Renal cortex interstitium (tissue), 11 donors: ENCODE data around the gene OSBPL2. TPM values are rescaled to one million over a fixed set of nuclear protein-coding genes. Genes with fewer than 3 reads are reported as not detected.

Experiments used
- DNase-seq, 11 donors: peaks; one replicate each; pipeline ENCODE4 v3.0.0-alpha.2; 2013; ENCODE audit warnings: low read depth in 9 of 11, low spot score in 4 of 11; ENCODE audit errors: extremely low read depth in 1 of 11
- polyA plus RNA-seq, 3 donors: library from polyadenylated mRNA; unstranded; fragments of 120-200 nt; gene quantifications; one replicate each; pipeline ENCODE4 v1.2.1, GENCODE V29; 2013; ENCODE audit not compliant: insufficient read length in 3 of 3

Gene OSBPL2
- polyA plus RNA-seq, 3 donors: 30.2 to 44.5 (median 30.8) TPM

DNA sequence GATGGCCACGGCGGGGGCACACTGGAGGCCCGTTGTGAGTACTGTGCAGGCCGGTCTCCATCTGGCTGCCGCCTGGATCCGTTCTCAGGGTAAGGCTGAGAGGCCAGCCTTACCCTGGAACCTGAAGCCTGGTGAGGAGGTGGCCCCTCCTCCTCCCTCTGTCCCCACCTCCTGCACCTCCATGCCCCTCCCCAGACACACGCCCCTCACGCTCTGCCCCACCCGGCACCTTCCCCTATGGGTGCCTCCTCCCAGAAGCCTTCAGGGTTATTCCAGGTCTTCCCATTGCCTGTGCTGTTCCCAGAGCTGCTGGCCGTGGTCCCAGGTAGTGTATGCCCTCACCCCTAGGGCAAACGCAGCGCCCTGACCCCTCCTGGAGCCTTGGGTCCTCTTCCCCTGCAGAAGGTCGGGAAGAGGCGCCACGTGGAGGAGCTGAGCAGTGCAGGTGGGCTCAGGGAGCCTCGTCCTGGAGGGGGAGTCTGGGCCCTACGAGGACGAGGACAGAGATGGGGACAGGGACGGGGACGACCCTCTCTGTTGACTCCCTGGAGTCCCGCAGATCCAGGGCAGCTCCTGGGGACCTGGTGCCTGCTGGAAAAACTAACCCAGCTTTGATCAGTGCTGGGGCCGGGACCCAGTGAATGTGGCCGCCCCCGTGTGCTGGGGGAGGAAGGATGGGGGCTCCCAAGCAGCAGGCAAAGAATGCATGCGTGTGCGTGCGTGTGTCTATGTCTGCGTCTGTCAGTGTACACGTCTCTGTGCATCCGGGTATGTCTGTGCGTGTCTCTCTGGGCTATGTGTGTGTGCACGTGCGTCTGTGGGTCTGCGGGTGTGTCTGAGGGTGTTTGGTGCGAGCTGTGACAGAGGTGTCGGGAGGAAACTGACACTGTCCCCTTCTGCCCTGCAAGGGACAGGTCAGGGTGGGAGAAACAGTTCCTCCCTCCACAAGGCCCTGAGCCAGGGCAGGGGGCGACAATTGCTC lies 10.1 kb upstream of the OSBPL2 start:
- no peak for DNase-seq

DNA sequence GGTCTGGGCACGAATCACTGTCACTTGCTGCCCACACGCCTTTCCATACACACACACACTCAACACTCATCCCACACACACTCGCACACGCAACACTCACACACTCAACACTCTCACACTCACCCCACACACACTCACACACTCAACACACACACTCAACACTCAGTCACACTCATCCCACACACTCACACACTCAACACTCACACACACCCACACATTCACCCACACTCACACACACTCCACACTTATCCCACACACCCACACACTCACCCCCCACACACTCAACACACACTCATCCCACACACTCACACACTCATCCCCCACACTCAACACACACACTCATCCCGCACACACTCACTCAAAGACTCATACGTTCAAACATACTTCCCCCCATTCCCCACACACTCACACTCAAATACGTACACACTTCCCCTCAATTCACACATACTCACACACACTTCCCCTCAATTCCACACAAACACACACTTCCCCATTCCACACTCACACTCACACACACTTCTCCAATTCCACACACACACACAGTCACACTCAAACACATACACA lies 9.3 kb upstream of the OSBPL2 start:
- DNase-seq: no peak

DNA sequence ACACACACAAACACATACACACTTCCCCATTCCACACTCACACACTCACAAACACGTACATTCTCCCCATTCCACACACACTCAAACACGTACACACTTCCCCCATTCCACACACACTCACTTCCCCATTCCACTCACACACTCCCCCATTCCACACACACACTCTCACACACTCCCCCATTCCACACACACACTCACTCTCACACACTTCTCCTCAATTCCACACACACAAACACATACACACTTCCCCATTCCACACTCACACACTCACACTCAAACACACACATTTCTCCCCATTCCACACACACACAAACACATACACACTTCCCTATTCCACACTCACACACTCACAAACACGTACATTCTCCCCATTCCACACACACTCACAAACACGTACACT lies 8.7 kb upstream of the OSBPL2 start:
- DNase-seq: no peak

DNA sequence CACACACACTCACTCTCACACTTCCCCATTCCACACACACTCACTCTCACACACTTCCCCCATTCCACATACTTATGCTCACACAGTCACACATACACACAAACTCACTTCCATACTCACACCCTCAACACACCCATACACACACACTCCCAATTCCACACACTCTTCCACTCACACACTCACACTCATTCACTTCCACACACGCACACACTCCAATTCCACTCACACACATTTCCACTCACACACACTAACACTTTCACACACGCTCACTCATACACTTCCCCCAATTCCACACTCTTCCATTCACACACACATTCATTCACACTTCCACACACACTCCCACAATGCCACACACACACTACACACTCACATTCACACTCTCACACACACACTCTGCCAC lies 8.0 kb upstream of the OSBPL2 start:
- no peak for DNase-seq

DNA sequence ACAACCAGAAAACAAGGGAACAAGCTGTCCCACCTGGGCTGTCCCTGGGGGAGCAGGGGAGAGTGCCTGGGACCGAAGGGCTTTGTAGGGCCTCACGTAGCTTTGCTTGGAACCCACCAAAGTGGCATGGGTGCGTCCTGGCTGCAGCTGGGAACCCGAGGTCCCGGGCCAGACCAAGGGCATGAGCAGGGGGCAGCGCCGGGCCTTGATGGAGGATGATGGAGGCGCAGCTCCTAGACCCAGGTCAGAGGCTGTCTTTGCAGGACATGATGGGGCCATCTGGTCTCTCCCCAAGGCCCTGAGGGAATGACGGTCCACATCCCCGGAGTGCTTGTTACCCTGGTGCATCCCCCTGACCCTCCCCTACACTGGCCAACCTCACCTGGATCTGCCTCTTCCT lies 7.6 kb upstream of the OSBPL2 start:
- DNase-seq: no peak

DNA sequence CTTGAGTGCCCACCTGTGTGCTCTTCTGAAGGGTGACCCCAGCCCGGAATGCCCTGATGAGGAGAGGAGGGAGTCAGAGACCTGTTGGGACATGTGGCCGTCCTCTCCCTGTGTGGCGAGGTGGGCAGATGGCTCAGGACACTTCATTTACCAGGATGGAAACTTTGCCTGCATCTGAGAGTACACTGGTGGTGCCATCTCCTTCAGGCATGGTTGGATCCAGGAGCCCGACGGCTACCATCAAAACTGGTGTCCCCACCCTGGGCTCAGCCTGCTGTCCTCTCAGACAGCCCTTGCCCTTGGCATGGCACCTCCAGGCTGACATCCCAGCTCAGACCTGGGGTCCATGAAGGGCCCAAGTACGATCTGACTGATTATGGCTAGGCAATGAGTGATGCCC lies 7.0 kb upstream of the OSBPL2 start:
- DNase-seq: no peak

DNA sequence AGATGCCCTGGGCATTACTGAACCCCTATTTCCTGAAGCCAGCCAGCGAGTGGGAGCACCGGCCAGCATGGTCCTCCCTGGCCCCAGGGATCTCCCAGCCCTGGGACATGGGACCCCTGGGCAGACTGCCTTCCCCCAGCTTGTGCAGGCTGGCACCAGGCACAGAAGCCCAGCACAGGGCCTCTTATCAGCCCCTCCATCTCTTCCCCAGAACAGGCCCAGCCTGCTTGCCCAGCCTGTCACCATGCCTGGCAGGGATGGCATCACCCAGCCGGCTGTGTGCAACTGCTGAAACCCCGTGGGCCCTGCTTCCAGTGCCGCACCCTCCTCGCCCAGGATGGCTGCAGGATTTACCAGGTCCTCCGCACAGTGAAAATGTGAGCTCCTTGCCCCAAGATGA lies 6.1 kb upstream of the OSBPL2 start:
- DNase-seq: no peak

DNA sequence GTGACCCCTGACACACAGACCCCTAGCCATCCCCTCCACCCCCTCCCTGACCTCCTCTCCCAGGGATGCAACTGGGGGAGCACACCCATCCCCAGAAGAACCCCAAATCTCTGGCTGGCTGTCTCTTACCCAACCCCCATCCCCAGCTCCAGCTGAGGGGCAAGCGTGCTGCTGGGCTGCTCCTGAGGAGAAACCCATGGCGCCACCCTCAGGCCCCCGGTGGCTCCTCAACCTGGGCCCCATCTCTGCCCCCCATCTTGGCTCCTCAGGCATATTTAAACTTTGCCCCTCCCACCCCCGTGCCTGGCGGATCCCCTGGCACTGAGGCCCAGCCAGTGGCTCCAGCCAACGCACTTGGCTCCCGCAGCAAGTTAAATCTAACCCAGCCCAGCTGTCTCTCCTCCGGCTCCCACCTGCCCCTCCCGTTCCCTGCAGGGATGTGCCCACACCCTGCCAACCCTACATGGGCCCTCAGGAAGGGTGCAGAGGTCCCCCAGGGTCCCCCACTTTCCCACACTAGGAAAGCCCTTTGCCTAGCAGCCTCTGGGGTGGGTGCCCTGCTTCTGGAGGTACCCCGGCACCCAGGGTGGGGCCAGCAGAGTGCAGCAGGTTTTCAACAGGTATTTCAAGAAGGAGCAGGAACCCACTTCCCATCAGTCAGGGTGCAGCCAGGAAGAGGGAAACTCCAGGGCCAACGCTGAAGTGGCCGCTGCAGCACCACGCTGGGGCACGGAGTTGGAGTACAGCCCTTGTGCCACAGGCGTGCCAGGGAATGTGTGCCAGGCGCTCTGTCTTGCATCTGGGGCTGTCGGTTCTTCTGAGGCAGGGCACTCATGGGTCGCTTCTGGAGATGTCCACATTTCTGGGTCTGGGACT lies 5.3 kb upstream of the OSBPL2 start:
- DNase-seq: no peak

- DNase-seq: no peak
Observed at GRCh38 chr20:62233684-62234083, 4.6 kb upstream of the OSBPL2 start.

DNA sequence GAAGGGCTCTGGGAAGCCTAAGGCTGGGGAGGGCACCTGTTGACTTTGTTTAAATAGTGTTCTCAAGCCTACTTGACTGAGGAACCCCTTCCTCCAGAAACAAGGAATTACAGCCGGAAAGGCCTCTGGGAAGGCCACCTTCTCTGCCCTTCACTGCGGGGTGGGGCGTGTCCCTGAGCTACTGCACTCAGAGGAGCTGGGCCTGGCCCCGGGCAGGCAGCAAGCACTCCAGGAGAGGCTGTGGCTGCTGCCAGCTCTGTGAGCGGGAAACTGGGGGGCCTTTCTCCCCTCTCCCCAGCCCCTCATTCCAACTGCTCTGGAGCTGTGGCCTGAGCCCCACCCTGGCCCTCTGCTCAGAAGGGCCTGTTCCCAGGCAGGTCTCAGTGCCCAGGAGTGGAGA lies 4.0 kb upstream of the OSBPL2 start:
- DNase-seq: no peak

DNA sequence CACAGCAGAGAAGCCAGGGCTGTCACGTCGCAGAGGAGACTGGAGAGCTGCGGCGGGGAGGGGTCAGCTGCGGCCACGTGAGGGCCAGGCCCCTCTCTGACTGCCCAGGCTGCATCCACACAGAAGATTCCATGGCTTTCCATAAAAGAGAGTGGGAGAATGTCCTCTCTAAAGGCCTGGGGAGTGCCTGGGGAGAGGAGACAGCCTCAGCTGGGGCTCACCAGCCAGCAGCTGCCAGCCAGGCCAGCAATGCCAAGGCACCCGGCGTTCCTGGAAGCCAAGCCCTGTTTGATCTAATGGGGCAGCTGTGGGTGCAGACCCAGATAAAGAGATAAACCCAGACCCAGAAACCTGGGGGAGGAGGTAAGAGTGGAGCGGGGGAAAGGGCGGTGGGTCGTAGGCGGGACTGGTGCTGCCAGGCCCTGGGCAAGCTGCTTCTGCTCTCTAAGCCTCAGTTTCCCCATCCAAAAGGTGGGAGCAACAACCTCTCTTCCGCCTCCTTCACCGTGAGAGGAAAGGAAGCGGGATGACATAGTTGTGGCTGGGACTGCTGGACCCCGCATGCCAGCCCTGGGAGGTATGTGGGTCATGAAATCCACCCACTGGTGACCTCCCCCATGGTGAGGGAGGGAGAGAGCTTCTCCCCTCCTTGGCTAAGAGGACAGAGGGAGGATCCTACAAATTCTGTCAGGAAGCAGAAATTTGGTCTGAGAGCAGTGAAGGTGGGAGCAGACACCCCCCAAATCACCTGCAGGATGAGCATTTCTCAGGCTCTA lies 3.1 kb upstream of the OSBPL2 start:
- no peak for DNase-seq

DNA sequence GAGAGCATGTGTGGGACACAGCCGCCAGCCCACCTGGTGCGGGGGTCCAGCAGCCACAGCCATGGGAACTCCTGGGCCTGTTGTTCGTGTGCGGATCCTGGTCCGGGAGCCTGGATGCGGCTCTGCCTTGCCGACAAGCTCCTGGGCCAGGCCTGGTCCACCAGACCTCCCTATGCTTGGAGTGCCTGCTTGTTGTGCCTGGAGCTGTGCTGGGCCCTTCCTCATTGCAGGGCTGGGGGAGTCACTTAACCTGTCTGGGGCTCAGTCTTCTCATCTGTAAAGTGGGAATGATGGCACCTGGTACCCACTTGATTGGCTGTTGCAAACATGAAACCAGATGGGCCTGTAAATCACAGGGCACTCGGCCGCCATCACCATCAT lies 2.6 kb upstream of the OSBPL2 start:
- no peak for DNase-seq

GRCh38 chr20:62236200-62236599 lies 2.1 kb upstream of the OSBPL2 start:
- no peak for DNase-seq

GRCh38 chr20:62236766-62237513 lies 1.4 kb upstream of the OSBPL2 start:
- DNase-seq: peak in 1 of 11 donors; percentile 65

- no peak for DNase-seq
Observed at GRCh38 chr20:62237514-62237800, 864 bp upstream of the OSBPL2 start.

- no peak for DNase-seq
Observed at GRCh38 chr20:62238569-62239277, 402 bp downstream of the OSBPL2 start.

GRCh38 chr20:62239278-62239879 lies 1.1 kb downstream of the OSBPL2 start:
- DNase-seq: no peak
